Posterior vena cava (tissue), 2 donors: ENCODE data around the gene NOL6. TPM values are rescaled to one million over a fixed set of nuclear protein-coding genes. Genes with fewer than 3 reads are reported as not detected.
A peak's percentile ranks its signal among the peaks of the same experiment; 100 is the strongest.
"Not testable (repeated sequence)": the region's sequence is repeated elsewhere in the genome, so short reads cannot be mapped to it uniquely, and the experiment has no call there.

ENCODE experiments used
- DNase-seq: peaks from one replicate; pipeline ENCODE4 v3.0.0-alpha.2; 2020; ENCODE audit warnings: low spot score
- intact Hi-C, 2 donors: fragments of 100-400 bp; cut with DNase I; formaldehyde crosslinking; loops; one replicate each; pipeline versions ENCODE4 v1.14.1 to v1.14.2; 2022 to 2023
- long read RNA-seq, 2 donors: library from polyadenylated mRNA; unstranded; transcript quantifications; one replicate each; pipeline ENCODE4 v2.0.0, GENCODE V29; 2020 to 2021
- total RNA-seq, 2 donors: library from RNA; stranded (reverse); fragmentation: NEBNext Ultra II Directional; extraction: Animal tissue kit (Norgen Biotek cat#: 25700); gene quantifications; one replicate each; pipeline ENCODE4 v1.2.1, GENCODE V29; 2021
- donor health status: DM: yes; HTN: yes; CAD: no.
- donor health status: DM: yes; HTN: yes; CAD: no.

Gene NOL6
- 10 to 100 TPM; 20.9 to 24.8 TPM for total RNA-seq
- long read RNA-seq, donor 1, partial matches to known transcripts = 11 of 12 reads
- long read RNA-seq, donor 1, other reads (novel, unspliced or antisense) = 1 of 12 reads
- long read RNA-seq, donor 2, partial matches to known transcripts = 15 of 20 reads
- long read RNA-seq, donor 2, other reads (novel, unspliced or antisense) = 5 of 20 reads

GRCh38 chr9:33473643-33474352 is at the start of gene NOL6:
Gene NOL6 (minus strand): TSS chr9:33473924. CDS start chr9:33473842, 82 bp downstream.
- peak; percentile 98 for DNase-seq
- intact Hi-C loops = no loop called here

DNA sequence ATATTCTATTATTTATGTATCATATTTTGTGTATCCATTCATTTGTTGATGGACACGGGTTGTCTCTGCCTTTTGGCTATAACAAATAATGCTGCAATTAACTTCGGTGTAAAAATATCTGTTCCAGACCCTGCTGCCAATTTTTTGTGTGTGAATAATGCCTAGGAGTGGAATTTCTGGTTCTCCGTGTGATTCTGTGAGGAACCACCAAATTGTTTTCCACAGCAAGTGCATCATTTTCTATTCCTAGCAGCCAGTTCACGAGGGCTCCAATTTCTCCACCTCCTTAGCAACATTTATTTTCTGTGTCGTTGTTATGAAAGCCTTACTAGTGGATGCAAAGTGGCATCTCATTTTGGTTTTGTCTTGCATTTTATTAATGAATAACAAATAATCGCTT is 48.1 kb upstream of the NOL6 start:
- intact Hi-C loops = not testable (repeated sequence)

DNA sequence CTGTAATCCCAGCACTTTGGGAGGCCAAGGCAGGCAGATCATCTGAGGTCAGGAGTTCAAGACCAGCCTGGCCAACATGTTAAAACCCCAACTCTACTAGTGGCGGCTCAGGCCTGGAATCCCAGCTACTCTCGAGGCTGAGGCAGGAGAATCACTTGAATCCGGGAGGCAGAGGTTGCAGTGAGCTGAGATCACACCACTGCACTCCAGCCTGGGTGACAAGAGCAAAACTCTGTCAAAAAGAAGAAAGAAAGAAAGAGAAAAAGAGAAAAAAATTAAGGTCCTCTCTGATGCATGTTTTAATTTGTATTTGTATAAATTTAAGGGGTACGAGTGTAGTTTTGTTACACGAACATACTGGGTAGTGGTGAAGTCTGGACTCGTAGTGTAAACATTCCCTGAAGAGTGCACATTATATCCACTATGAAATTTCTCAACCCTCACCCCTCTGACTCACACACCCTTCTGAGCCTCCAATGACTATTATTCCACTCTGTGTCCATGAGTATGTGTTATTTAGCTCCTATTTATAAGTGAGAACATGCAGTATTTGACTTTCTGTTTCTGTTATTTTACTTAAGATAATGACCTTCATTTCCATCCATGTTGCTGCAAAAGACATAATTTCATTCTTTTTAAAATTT is 44.3 kb upstream of the NOL6 start:
- intact Hi-C loops, DNase-seq: not testable (repeated sequence)

More for the DNA sequence above, 48.1 kb upstream of the NOL6 start:
- DNase-seq = not testable (repeated sequence)

DNA sequence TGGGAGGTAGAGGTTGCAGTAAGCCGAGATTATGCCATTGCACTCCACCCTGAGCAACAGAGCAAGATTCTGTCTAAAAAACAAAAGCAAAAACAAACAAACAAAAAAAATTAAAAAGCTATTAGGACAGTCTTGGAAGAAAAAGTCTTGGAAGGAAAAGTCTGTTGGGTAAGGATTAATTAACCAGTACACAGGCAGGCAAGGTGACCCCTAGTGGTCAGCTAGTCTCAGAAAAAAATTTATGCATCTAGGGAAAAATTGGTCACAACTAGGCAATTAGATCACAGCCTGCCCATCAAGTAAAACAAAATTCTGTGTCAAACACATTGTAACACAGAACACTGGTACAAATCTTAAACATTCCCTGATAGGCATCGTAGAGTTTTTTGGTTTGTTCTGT is 43.6 kb upstream of the NOL6 start:
- intact Hi-C loops = no loop called here
- no peak for DNase-seq

DNA sequence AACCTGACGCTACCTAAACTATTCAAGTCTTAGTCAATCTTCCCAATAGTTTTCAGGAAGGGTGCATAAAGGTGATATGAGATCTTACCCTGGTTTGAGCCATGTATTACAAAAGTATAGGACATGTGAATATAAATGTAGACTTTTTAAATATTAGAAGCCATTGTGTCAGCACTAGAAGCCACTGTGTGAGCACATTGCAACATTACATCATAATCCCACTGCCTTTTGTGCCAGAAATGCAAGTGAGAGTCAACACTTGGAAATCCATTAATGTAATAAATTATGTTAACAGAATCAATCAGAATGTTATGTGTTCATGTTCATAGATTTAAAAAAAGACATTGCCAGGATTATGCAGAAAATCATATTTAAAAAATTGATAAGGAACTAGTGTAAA is 42.7 kb upstream of the NOL6 start:
- DNase-seq, intact Hi-C loops: not testable (repeated sequence)

DNA sequence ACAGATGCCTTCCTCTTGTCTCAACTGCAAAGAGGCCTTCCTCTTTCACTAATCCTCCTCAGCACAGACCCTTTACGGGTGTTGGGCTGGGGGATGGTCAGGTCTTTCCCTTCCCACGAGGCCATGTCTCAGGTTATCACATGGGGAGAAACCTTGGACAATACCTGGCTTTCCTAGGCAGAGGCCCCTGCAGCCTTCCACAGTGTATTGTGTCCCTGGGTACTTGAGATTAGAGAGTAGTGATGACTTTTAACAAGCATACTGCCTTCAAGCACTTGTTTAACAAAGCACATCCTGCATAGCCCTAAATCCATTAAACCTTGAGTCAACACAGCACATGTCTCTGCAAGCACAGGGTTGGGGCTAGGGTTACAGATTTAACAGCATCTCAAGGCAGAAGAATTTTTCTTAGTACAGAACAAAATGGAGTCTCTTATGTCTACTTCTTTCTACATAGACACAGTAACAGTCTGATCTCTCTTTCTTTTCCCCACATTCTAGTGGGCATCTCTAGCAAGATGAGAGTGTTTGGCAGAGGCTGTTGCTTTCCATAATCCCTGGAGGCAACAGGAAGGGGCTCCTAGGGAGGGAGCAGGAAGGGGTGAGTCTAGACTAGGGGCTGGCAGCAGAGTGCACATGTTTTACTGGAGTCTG is 41.7 kb upstream of the NOL6 start:
- intact Hi-C loops = not testable (repeated sequence)

GRCh38 chr9:33512535-33512934 is 38.8 kb upstream of the NOL6 start:
- intact Hi-C loops, DNase-seq: not testable (repeated sequence)

More for the DNA sequence above, 41.7 kb upstream of the NOL6 start:
- DNase-seq = not testable (repeated sequence)

- intact Hi-C loops, DNase-seq: not testable (repeated sequence)
These were observed 37.4 kb upstream of the NOL6 start for GRCh38 chr9:33511184-33511517.

DNA sequence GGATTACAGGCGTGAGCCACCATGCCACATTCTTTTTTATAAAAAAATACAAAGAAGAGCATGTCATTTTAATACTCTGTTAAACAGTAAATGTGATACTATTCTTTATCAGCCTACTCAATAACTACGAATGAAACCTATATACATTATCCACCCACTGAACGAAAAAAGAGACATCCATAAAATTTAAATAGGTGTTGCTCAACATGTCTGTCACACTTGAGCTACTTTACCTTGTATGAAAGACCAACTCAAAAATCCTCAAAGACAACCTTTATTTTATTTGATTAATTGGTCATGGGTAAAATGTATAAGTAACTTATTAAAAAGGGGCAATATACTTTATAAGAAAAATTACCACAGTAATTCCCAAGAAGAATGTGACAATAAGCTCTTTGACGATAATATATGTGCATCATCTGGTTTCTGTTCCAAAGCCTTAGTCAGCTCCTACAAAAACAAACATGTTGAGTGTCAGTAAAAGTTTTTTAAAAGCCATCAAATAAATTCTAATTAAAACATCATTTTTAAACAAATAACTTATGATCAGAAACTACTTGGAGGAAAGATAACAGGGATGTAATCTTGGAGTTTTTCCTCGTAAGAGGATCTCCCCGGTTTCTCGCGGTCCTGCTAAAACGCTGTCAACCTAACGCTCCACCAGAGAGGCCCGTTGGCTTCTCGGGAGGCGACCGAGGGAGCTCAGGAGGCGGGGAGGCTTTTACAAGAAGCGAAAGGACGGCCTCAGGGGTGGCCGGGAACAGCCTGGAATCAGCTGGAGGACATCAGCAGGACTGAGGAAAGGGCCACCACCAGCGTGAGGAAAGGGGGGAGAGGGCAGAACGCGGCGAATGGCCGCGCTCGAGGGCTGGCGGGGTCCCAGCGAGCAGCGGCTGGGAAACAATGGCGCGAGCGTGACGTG is 36.8 kb upstream of the NOL6 start:
- intact Hi-C loops = no loop called here

GRCh38 chr9:33506626-33507370 is 33.1 kb upstream of the NOL6 start:
- no peak for DNase-seq
- intact Hi-C loops = no loop called here

More for the DNA sequence above, 36.8 kb upstream of the NOL6 start:
- DNase-seq = peak; percentile 85

- DNase-seq = no peak
- intact Hi-C loops = no loop called here
These were observed 24.7 kb upstream of the NOL6 start for GRCh38 chr9:33498387-33498786.

- intact Hi-C loops = loop anchor here in 1 of 2 donors (5.0 kb wide), 1 partner anchor 148 kb away; no protein-coding TSS in a partner anchor
- DNase-seq = not testable (repeated sequence)
These were observed 20.1 kb upstream of the NOL6 start for GRCh38 chr9:33493819-33494218.

DNA sequence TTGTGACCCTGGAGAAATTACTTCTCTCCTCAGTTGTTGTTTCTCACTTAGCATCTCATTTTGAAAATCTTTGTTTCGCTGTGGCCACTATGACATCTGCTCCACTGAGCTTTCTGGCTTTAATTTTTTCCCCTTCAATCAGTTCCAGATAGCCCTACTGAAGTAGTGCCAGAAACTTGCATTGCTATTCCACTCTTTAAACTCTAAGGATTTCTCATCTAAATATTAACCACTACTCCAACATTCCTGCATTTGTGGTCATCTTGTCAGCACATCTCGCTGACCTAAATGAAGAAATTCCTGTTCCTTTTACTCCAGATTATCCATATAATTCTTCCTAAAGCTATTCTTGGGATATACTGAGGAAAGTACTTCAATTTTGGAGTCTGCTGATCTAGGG is 15.3 kb upstream of the NOL6 start:
- intact Hi-C loops = no loop called here
- DNase-seq = no peak

DNA sequence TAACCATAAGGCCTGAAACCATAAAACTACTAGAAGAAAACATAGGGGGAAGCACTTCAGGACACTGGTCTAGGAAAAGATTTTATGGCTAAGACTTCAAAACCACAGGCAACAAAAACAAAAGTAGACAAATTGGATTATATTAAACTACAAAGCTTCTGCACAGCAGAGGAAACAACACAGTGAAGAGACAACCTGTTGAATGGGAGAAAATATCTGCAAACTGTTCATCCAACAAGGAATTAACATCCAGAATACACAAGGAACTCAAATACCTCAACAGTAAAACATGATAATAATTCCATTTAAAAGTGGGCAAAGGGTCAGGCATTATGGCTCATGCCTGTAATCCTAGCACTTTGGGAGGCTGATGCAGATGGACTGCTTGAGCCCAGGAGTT is 11.6 kb upstream of the NOL6 start:
- DNase-seq, intact Hi-C loops: not testable (repeated sequence)

- DNase-seq = peak; percentile 16
- intact Hi-C loops = no loop called here
These were observed 7.3 kb upstream of the NOL6 start for GRCh38 chr9:33480976-33481375.

- intact Hi-C loops = no loop called here
- no peak for DNase-seq
These were observed 6.4 kb upstream of the NOL6 start for GRCh38 chr9:33480106-33480505.

GRCh38 chr9:33476503-33476902 is 2.8 kb upstream of the NOL6 start:
- intact Hi-C loops = no loop called here
- DNase-seq = peak; percentile 10

DNA sequence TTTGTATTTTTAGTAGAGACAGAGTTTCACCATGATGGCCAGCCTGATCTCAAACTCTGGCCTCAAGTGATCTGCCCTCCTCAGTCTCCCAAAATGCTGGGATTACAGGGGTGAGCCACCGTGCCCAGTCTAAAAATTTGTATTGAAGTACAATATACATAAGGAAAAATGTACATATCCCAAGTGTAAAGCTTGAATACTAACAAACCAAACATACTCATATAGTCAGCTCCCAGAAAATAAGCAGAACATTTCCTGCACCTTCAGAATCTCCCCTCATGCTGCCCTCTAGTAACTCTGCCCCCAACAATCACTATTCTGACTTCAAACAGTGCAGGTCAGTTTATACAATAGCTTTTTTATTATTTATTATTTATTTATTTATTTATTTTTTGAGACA is 1.6 kb upstream of the NOL6 start:
- intact Hi-C loops = no loop called here
- DNase-seq = peak; percentile 26
